Peyer's patch (tissue), 4 donors: Measurements from ENCODE around the gene VSIG10.

Source experiments
- POLR2A ChIP-seq, 2 donors: fragments of 450-650 bp; IDR thresholded peaks; one replicate each; pipeline ENCODE4 v1.5.1; 2017; ENCODE audit warnings: antibody characterized with exemption in 2 of 2, mild to moderate bottlenecking in 2 of 2, moderate library complexity in 2 of 2
- TF ChIP-seq, protein P1 (sequence below), 6 experiments: fragments of 450-650 bp in 4 of 6; fragments of 200-600 bp in 2 of 6; sonication (generic) in 1 of 6; IDR thresholded peaks; one replicate each; pipeline ENCODE4 v1.5.1; 2017 to 2019; ENCODE audit warnings: antibody characterized with exemption in 6 of 6, mild to moderate bottlenecking in 3 of 6, moderate library complexity in 1 of 6

DNA sequence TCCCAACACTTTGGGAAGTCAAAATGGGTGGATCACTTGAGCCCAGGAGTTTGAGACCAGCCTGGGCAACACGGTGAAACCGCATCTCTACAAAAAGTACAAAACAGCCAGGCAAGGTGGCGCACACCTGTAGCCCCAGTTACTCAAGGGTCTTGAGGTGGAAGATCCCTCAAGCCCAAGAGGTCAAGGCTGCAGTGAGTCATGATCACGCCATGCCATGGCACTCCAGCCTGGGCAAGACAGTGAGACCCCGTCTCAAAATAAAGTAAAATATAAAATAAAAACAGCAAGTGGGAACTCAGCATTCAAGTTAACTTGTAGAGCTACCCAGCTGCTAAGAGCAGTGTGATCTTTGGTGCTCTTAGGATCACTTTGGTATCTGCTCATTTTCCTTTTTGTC, 74.6 kb downstream of the VSIG10 start:
- TF ChIP-seq, protein P1, sequence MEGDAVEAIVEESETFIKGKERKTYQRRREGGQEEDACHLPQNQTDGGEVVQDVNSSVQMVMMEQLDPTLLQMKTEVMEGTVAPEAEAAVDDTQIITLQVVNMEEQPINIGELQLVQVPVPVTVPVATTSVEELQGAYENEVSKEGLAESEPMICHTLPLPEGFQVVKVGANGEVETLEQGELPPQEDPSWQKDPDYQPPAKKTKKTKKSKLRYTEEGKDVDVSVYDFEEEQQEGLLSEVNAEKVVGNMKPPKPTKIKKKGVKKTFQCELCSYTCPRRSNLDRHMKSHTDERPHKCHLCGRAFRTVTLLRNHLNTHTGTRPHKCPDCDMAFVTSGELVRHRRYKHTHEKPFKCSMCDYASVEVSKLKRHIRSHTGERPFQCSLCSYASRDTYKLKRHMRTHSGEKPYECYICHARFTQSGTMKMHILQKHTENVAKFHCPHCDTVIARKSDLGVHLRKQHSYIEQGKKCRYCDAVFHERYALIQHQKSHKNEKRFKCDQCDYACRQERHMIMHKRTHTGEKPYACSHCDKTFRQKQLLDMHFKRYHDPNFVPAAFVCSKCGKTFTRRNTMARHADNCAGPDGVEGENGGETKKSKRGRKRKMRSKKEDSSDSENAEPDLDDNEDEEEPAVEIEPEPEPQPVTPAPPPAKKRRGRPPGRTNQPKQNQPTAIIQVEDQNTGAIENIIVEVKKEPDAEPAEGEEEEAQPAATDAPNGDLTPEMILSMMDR (IDR thresholded peaks at IDR 0.05), result no peak
- TF ChIP-seq POLR2A (IDR thresholded peaks at IDR 0.05), result no peak
